H9 (cell line): Measurements from ENCODE around the gene OVAAL. TPM values are rescaled to one million over a fixed set of nuclear protein-coding genes. Genes with fewer than 3 reads are reported as not detected.

Experiments used
- DNase-seq: peaks from one replicate; pipeline ENCODE4 v3.0.0-alpha.2; 2017
- H2AFZ ChIP-seq: one replicate; pipeline ENCODE4 v1.6.1; 2013; ENCODE audit warnings: mild to moderate bottlenecking, low read length, control low read depth, moderate library complexity
- H2AK5ac ChIP-seq: 2 replicates; pipeline ENCODE4 v1.6.1; 2013; ENCODE audit warnings: low read length, control low read depth, mixed read lengths; ENCODE audit not compliant: insufficient read length
- H2BK120ac ChIP-seq: one replicate; pipeline ENCODE4 v1.6.1; 2013; ENCODE audit warnings: low read depth, mild to moderate bottlenecking, low read length, control low read depth, inconsistent platforms; ENCODE audit not compliant: poor library complexity, severe bottlenecking
- H2BK12ac ChIP-seq: 2 replicates; pipeline ENCODE4 v1.6.1; 2013; ENCODE audit warnings: low read length, control low read depth, mixed read lengths, low read depth; ENCODE audit not compliant: insufficient read length
- H2BK15ac ChIP-seq: 2 replicates; pipeline ENCODE4 v1.6.1; 2013; ENCODE audit warnings: low read depth, low read length, control low read depth
- H2BK20ac ChIP-seq: one replicate; pipeline ENCODE4 v1.6.1; 2013; ENCODE audit warnings: low read depth, mild to moderate bottlenecking, low read length, control low read depth, inconsistent platforms; ENCODE audit not compliant: poor library complexity, severe bottlenecking
- H2BK5ac ChIP-seq: 2 replicates; pipeline ENCODE4 v1.6.1; 2013; ENCODE audit warnings: low read length, control low read depth, mixed read lengths; ENCODE audit not compliant: insufficient read length
- H3K14ac ChIP-seq: 2 replicates; pipeline ENCODE4 v1.6.1; 2013; ENCODE audit warnings: low read length, control low read depth; ENCODE audit not compliant: insufficient read depth
- H3K18ac ChIP-seq: 2 replicates; pipeline ENCODE4 v1.6.1; 2013; ENCODE audit warnings: low read depth, mild to moderate bottlenecking, mixed read lengths, low read length, control low read depth; ENCODE audit not compliant: insufficient read length
- H3K23ac ChIP-seq: 2 replicates; pipeline ENCODE4 v1.6.1; 2013; ENCODE audit warnings: low read length, control low read depth, mixed read lengths, low read depth; ENCODE audit not compliant: insufficient read length
- H3K23me2 ChIP-seq: 2 replicates; pipeline ENCODE4 v1.6.1; 2013; ENCODE audit warnings: low read depth, mild to moderate bottlenecking, mixed read lengths, low read length, control low read depth; ENCODE audit not compliant: insufficient read length, poor library complexity, severe bottlenecking
- H3K27ac ChIP-seq: 2 replicates; pipeline ENCODE4 v1.5.1; 2013; ENCODE audit warnings: low read length, control low read depth, mixed read lengths, low read depth; ENCODE audit not compliant: insufficient read length
- H3K27me3 ChIP-seq: 2 replicates; pipeline ENCODE4 v1.6.1; 2013; ENCODE audit warnings: low read length, control low read depth, inconsistent platforms; ENCODE audit not compliant: insufficient read depth
- H3K4ac ChIP-seq: 2 replicates; pipeline ENCODE4 v1.6.1; 2013; ENCODE audit warnings: low read depth, mild to moderate bottlenecking, control low read depth, inconsistent platforms, low read length, moderate library complexity
- H3K4me1 ChIP-seq: 2 replicates; pipeline ENCODE4 v1.6.1; 2013; ENCODE audit warnings: low read length, control low read depth, inconsistent platforms; ENCODE audit not compliant: insufficient read depth
- H3K4me2 ChIP-seq: 2 replicates; pipeline ENCODE4 v1.6.1; 2013; ENCODE audit warnings: low read length, control low read depth, mixed read lengths; ENCODE audit not compliant: insufficient read length, insufficient read depth
- H3K56ac ChIP-seq: 2 replicates; pipeline ENCODE4 v1.6.1; 2013; ENCODE audit warnings: low read depth, mild to moderate bottlenecking, mixed read lengths, low read length, control low read depth; ENCODE audit not compliant: insufficient read length
- H3K79me1 ChIP-seq: 2 replicates; pipeline ENCODE4 v1.6.1; 2013; ENCODE audit warnings: low read depth, mild to moderate bottlenecking, moderate library complexity, low read length, control low read depth, inconsistent platforms; ENCODE audit not compliant: insufficient read depth, poor library complexity, severe bottlenecking
- H3K79me2 ChIP-seq: 2 replicates; pipeline ENCODE4 v1.6.1; 2013; ENCODE audit warnings: low read length, control low read depth, inconsistent platforms; ENCODE audit not compliant: insufficient read depth
- H3K9ac ChIP-seq: 2 replicates; pipeline ENCODE4 v1.6.1; 2013; ENCODE audit warnings: low read length, control low read depth, mixed read lengths; ENCODE audit not compliant: insufficient read length; ENCODE audit errors: extremely low read depth
- H3K9me3 ChIP-seq: one replicate; pipeline ENCODE4 v1.6.1; 2013; ENCODE audit warnings: low read depth, low read length, inconsistent platforms; ENCODE audit not compliant: control insufficient read depth
- H3T11ph ChIP-seq: one replicate; pipeline ENCODE4 v1.6.1; 2013; ENCODE audit warnings: mild to moderate bottlenecking, low read length, control low read depth, inconsistent platforms
- H4K20me1 ChIP-seq: one replicate; pipeline ENCODE4 v1.6.1; 2013; ENCODE audit not compliant: control insufficient read depth, insufficient read length, insufficient read depth
- H4K5ac ChIP-seq: 2 replicates; pipeline ENCODE4 v1.6.1; 2013; ENCODE audit warnings: low read depth, mild to moderate bottlenecking, mixed read lengths, low read length, control low read depth; ENCODE audit not compliant: insufficient read length
- H4K8ac ChIP-seq: replicated peaks from 2 replicates; pipeline ENCODE4 v1.6.1; 2013; ENCODE audit warnings: low read length, control low read depth, mixed read lengths, low read depth; ENCODE audit not compliant: insufficient read length
- H4K91ac ChIP-seq: 2 replicates; pipeline ENCODE4 v1.6.1; 2013; ENCODE audit warnings: low read depth, mild to moderate bottlenecking, moderate library complexity, mixed read lengths, low read length, control low read depth; ENCODE audit not compliant: insufficient read length
- H3K27ac Mint-ChIP-seq, 3 experiments: 2 replicates in 2 of 3; 3 replicates in 1 of 3; pipeline ENCODE4 v1.8.0; 2020 to 2021; ENCODE audit warnings: mixed read lengths in 3 of 3, mild to moderate bottlenecking in 1 of 3, moderate library complexity in 1 of 3
- H3K27me3 Mint-ChIP-seq: 2 replicates; pipeline ENCODE4 v1.8.0; 2021; ENCODE audit warnings: low read depth, mild to moderate bottlenecking, moderate library complexity, mixed read lengths
- H3K36me3 Mint-ChIP-seq, 3 experiments: 2 replicates in 2 of 3; 3 replicates in 1 of 3; pipeline ENCODE4 v1.8.0; 2020 to 2021; ENCODE audit warnings: low read depth in 3 of 3, mixed read lengths in 3 of 3; ENCODE audit not compliant: insufficient read depth in 1 of 3
- H3K4me1 Mint-ChIP-seq, 2 experiments: 2 replicates each; pipeline ENCODE4 v1.8.0; 2020; ENCODE audit warnings: mixed read lengths in 2 of 2
- H3K4me3 Mint-ChIP-seq, 2 experiments: 2 replicates in 1 of 2; 3 replicates in 1 of 2; pipeline ENCODE4 v1.8.0; 2020 to 2021; ENCODE audit warnings: mild to moderate bottlenecking in 2 of 2, mixed read lengths in 2 of 2, moderate library complexity in 1 of 2
- H3K9me3 Mint-ChIP-seq, 2 experiments: 2 replicates in 1 of 2; 3 replicates in 1 of 2; pipeline ENCODE4 v1.8.0; 2020; ENCODE audit warnings: mild to moderate bottlenecking in 2 of 2, mixed read lengths in 2 of 2, moderate library complexity in 1 of 2
- CTCF ChIP-seq: fragments of 200-600 bp; sonication (generic); conservative IDR thresholded peaks from 3 replicates; pipeline ENCODE4 v1.8.0; 2021; ENCODE audit warnings: antibody characterized with exemption, mild to moderate bottlenecking
- WGBS: extraction: QIAGEN DNeasy Blood & Tissue Kit; methylation state at CpG from one replicate; pipeline ENCODE4 v1.1.7; 2013; ENCODE audit warnings: missing lambda C conversion rate, low lambda C conversion rate, mixed read lengths; ENCODE audit not compliant: insufficient read length; ENCODE audit errors: extremely low coverage; 5-methylcytosine and 5-hydroxymethylcytosine counted together
- total RNA-seq: library from RNA; stranded (reverse); gene quantifications from 2 replicates; pipeline ENCODE4 v1.2.1, GENCODE V29; 2021

The OVAAL gene
- total RNA-seq, 1 experiment from 2014 or later: not detected

GRCh38 chr1:180528868-180529470 lies 29.8 kb upstream of the OVAAL start:
- no peaks in the 10 kb centered on the region for H3K27me3 Mint-ChIP-seq
- Histone ChIP-seq H3K14ac (no peak overlapping the region), H3K23me2 (no peaks in the 10 kb centered on the region), H2BK5ac (no peak overlapping the region), H4K5ac (no peak overlapping the region), H3K18ac (no peak overlapping the region), H3K4me1 (no peaks in the 10 kb centered on the region; the same call in 1 of the 2 replicates), H3K4me2 (no peak overlapping the region), H2BK15ac (no peak overlapping the region), H3K23ac (no peak overlapping the region), H2AFZ (no peak overlapping the region), H3T11ph (no peak overlapping the region), H3K56ac (no peak overlapping the region), H2BK12ac (no peak overlapping the region), H3K79me2 (no peaks in the 10 kb centered on the region), H3K9ac (no peak overlapping the region), H4K91ac (no peak overlapping the region), H4K20me1 (no peaks in the 10 kb centered on the region), H4K8ac (no peak overlapping the region), H2BK20ac (no peak overlapping the region), H2BK120ac (no peak overlapping the region), H2AK5ac (no peak overlapping the region), H3K27me3 (no peaks in the 10 kb centered on the region), H3K27ac (no peak overlapping the region), H3K4ac (no peak overlapping the region), H3K9me3 (no peaks in the 10 kb centered on the region), H3K79me1 (no peaks in the 10 kb centered on the region)
- DNase-seq: no peak
- H3K36me3 Mint-ChIP-seq: no peaks in the 10 kb centered on the region
- no peak for TF ChIP-seq CTCF
- H3K4me3 Mint-ChIP-seq: no peak overlapping the region
- no CpG with 5 or more reads among the region's 11 CpGs for WGBS
- H3K4me1 Mint-ChIP-seq: peaks cover 9 to 16% of the 10 kb centered on the region in 2 experiments; a peak in 3 of 4 replicates
- H3K9me3 Mint-ChIP-seq: no peaks in the 10 kb centered on the region
- no peak overlapping the region for H3K27ac Mint-ChIP-seq
